B cell (primary cell): Measurements from ENCODE around the gene NEO1. TPM values are rescaled to one million over a fixed set of nuclear protein-coding genes. Genes with fewer than 3 reads are reported as not detected.

Experiments
- ATAC-seq: fragments of 200-7000 bp; cut with Tn5 transposase; one replicate; pipeline ENCODE4 v1.10.0; 2021; ENCODE audit warnings: low read depth, mild to moderate bottlenecking, moderate number of reproducible peaks, moderate library complexity
- CTCF ChIA-PET: fragments of 350-600 bp; sonication (Branson Sonifier 250); formaldehyde crosslinking; loops from one replicate; lab custom pipeline; 2021; ENCODE audit warnings: antibody characterized with exemption, inconsistent platforms; lab: Charles Lee
- POLR2A ChIA-PET: fragments of 350-600 bp; sonication (Branson Sonifier 250); formaldehyde crosslinking; loops from one replicate; lab custom pipeline; 2021; ENCODE audit warnings: antibody characterized with exemption; lab: Charles Lee
- DNase-seq: peaks from one replicate; pipeline ENCODE4 v3.0.0; 2013
- H2AFZ ChIP-seq: 2 replicates; pipeline ENCODE4 v1.6.1; 2012; ENCODE audit warnings: mild to moderate bottlenecking, low read depth, low read length; ENCODE audit not compliant: insufficient read depth, poor library complexity, severe bottlenecking
- H3K27ac ChIP-seq, 2 donors: 1 replicate in 1 of 2; 2 replicates in 1 of 2; pipeline ENCODE4 v1.5.1; 2012 to 2013; ENCODE audit warnings: low read length in 2 of 2, mild to moderate bottlenecking in 2 of 2, moderate library complexity in 1 of 2
- H3K27me3 ChIP-seq, 4 experiments: fragments of 200-600 bp in 1 of 4; sonication (generic) in 1 of 4; replicated peaks in 1 of 4; 1 replicate in 2 of 4; 2 replicates in 2 of 4; pipeline versions ENCODE4 v1.6.1 to v1.7.0; 2013 to 2016; ENCODE audit warnings: low read length in 3 of 4, mild to moderate bottlenecking in 2 of 4, mixed read lengths in 1 of 4, moderate library complexity in 1 of 4; ENCODE audit not compliant: insufficient read depth in 4 of 4, control insufficient read depth in 3 of 4; ENCODE audit errors: control extremely low read depth in 1 of 4
- H3K36me3 ChIP-seq, 2 experiments: replicated peaks in 1 of 2; 1 replicate in 1 of 2; 2 replicates in 1 of 2; pipeline versions ENCODE4 v1.6.1 to v1.7.1; 2013; ENCODE audit warnings: low read length in 1 of 2; ENCODE audit not compliant: insufficient read depth in 2 of 2, control insufficient read depth in 1 of 2; ENCODE audit errors: control extremely low read depth in 1 of 2, extremely low read depth in 1 of 2
- H3K4me1 ChIP-seq, 2 donors: fragments of 200-600 bp in 1 of 2; sonication (generic) in 1 of 2; 1 replicate in 1 of 2; 2 replicates in 1 of 2; pipeline versions ENCODE4 v1.5.1 to v1.6.1; 2013 to 2017; ENCODE audit warnings: low read length in 2 of 2; ENCODE audit not compliant: control insufficient read depth in 2 of 2, insufficient read depth in 2 of 2
- H3K4me2 ChIP-seq: replicated peaks from 2 replicates; pipeline ENCODE3; 2012; ENCODE audit warnings: mild to moderate bottlenecking, low read depth, low read length; ENCODE audit not compliant: poor library complexity, severe bottlenecking
- H3K4me3 ChIP-seq, 5 experiments: fragments of 200-600 bp in 1 of 5; sonication (generic) in 1 of 5; 1 replicate in 3 of 5; 2 replicates in 2 of 5; pipeline versions ENCODE4 v1.5.1 to v1.7.0; 2011 to 2016; ENCODE audit warnings: low read length in 4 of 5, mild to moderate bottlenecking in 4 of 5, low read depth in 2 of 5, control low read depth in 1 of 5, moderate library complexity in 1 of 5; ENCODE audit not compliant: insufficient read depth in 1 of 5; ENCODE audit errors: control extremely low read depth in 1 of 5, extremely low read depth in 1 of 5
- H3K79me2 ChIP-seq: fragments of 200-600 bp; sonication (generic); one replicate; pipeline ENCODE4 v1.6.0; 2016; ENCODE audit warnings: low read length; ENCODE audit not compliant: control insufficient read depth, insufficient read depth
- H3K9ac ChIP-seq: fragments of 200-600 bp; sonication (generic); 2 replicates; pipeline ENCODE4 v1.6.1; 2017; ENCODE audit warnings: mild to moderate bottlenecking, low read length, moderate library complexity
- H3K9me3 ChIP-seq, 3 donors: one replicate each; pipeline versions ENCODE4 v1.6.1 to v1.7.1; 2013; ENCODE audit warnings: low read length in 2 of 3; ENCODE audit not compliant: control insufficient read depth in 2 of 3, insufficient read depth in 1 of 3; ENCODE audit errors: control extremely low read depth in 1 of 3
- H4K20me1 ChIP-seq: 2 replicates; pipeline ENCODE4 v1.6.0; 2012; ENCODE audit warnings: mild to moderate bottlenecking, low read length; ENCODE audit not compliant: insufficient read depth, control insufficient read depth, poor library complexity, severe bottlenecking
- H3K27ac Mint-ChIP-seq: one replicate; pipeline ENCODE4 v1.8.0; 2021; ENCODE audit warnings: mixed read lengths
- H3K27me3 Mint-ChIP-seq: one replicate; pipeline ENCODE4 v1.8.0; 2021; ENCODE audit warnings: mixed read lengths
- H3K4me1 Mint-ChIP-seq: one replicate; pipeline ENCODE4 v1.8.0; 2021; ENCODE audit warnings: mixed read lengths
- H3K4me3 Mint-ChIP-seq: one replicate; pipeline ENCODE4 v1.8.0; 2021; ENCODE audit warnings: mixed read lengths
- H3K9me3 Mint-ChIP-seq: one replicate; pipeline ENCODE4 v1.8.0; 2022; ENCODE audit warnings: mixed read lengths; ENCODE audit not compliant: insufficient read depth
- EZH2 ChIP-seq: IDR thresholded peaks from 2 replicates; pipeline ENCODE4 v1.6.1; 2012; ENCODE audit warnings: borderline replicate concordance, low read depth, mild to moderate bottlenecking, moderate library complexity, low read length; ENCODE audit not compliant: insufficient read depth, poor library complexity, severe bottlenecking
- WGBS: methylation state at CpG from one replicate; pipeline ENCODE4 v1.1.5; 2013; ENCODE audit warnings: missing lambda C conversion rate; ENCODE audit not compliant: insufficient coverage; 5-methylcytosine and 5-hydroxymethylcytosine counted together
- intact Hi-C: fragments of 100-400 bp; cut with micrococcal nuclease; formaldehyde crosslinking; loops from one replicate; pipeline ENCODE4 v1.10.0; 2022
- polyA plus RNA-seq: library from polyadenylated mRNA; depleted of rRNA; stranded (reverse); fragments of >200 nt; gene quantifications from 2 replicates; pipeline ENCODE4 v1.2.3, GENCODE V29; 2012
- total RNA-seq, 2 donors: library from RNA; stranded (reverse); fragments of 120-200 nt in 1 of 2; gene quantifications; 1 replicate in 1 of 2; 2 replicates in 1 of 2; pipeline versions ENCODE4 v1.2.3 to v1.2.4, GENCODE V29; 2013 to 2022
- TF ChIP-seq, protein P1 (sequence below): fragments of 200-600 bp; IDR thresholded peaks from one replicate; pipeline ENCODE4 v1.8.0; 2022; ENCODE audit warnings: antibody characterized with exemption, mild to moderate bottlenecking

NEO1 gene
- total and polyA plus RNA-seq, 2 donors (not counting 1 experiment from before 2014, with no cell fraction given) = 1.3 to 3.9 TPM

DNA sequence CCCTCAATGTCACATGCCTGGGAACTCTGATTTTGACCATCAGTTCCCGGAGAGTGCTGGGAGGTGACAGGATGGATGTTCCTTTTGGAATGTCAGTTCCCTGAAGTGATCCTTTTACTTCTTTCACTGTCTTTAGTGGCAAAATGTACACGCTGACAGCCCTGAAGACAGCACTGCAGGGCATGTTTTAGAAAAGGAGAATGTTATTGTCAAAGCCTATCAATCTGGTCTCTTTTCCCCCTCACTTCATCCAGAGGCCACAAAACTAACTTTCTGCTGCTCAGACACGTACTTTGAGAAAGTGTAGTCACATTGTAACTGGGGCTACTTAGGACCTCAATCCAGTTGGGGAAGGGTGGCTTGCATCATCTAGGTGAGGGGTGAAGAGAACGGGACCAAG is 14.0 kb upstream of the NEO1 start:
- no peak overlapping the region for H3K4me3 Mint-ChIP-seq
- no peaks in the 10 kb centered on the region for H3K79me2 ChIP-seq
- no peaks in the 10 kb centered on the region for H3K4me1 Mint-ChIP-seq

DNA sequence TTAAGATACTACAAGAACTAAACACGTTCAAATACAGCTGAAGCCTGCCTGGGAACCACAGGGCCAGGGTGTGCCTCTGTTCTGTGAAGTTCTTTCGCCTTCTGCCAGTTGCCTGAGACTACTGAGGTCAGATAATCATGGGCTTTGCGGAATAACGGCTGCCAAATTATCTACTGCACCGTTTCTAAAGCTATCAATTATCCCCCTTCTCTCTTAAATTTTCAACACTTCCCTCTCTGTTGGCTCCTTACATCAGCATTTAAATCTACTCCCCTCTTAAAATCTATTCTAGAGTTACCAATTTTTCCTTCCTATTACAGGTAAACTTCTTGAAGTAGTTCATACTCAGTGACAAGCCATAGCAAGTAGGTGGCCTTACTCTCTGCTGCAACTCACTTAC is 6.2 kb upstream of the NEO1 start:
- POLR2A ChIA-PET = no interaction called here
- Histone ChIP-seq H3K79me2 (no peaks in the 10 kb centered on the region), H3K4me2 (no peak overlapping the region), H3K27me3 (peaks cover 0 to 16% (median 2%) of the 10 kb centered on the region in 4 experiments), H3K36me3 (no peaks in the 10 kb centered on the region), H3K9me3 (no peaks in the 10 kb centered on the region), H3K27ac (no peak overlapping the region), H3K9ac (no peak overlapping the region), H2AFZ (no peak overlapping the region), H3K4me1 (no peaks in the 10 kb centered on the region), H4K20me1 (no peaks in the 10 kb centered on the region), H3K4me3 (no peak overlapping the region)
- TF ChIP-seq EZH2 = no peak
- TF ChIP-seq, protein P1, sequence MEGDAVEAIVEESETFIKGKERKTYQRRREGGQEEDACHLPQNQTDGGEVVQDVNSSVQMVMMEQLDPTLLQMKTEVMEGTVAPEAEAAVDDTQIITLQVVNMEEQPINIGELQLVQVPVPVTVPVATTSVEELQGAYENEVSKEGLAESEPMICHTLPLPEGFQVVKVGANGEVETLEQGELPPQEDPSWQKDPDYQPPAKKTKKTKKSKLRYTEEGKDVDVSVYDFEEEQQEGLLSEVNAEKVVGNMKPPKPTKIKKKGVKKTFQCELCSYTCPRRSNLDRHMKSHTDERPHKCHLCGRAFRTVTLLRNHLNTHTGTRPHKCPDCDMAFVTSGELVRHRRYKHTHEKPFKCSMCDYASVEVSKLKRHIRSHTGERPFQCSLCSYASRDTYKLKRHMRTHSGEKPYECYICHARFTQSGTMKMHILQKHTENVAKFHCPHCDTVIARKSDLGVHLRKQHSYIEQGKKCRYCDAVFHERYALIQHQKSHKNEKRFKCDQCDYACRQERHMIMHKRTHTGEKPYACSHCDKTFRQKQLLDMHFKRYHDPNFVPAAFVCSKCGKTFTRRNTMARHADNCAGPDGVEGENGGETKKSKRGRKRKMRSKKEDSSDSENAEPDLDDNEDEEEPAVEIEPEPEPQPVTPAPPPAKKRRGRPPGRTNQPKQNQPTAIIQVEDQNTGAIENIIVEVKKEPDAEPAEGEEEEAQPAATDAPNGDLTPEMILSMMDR = no peak
- WGBS = 64% methylated on average over 5 of the region's 5 CpGs
- Mint-ChIP-seq H3K27ac (no peak overlapping the region), H3K27me3 (peaks cover 32% of the 10 kb centered on the region), H3K4me1 (no peaks in the 10 kb centered on the region), H3K4me3 (no peak overlapping the region), H3K9me3 (no peaks in the 10 kb centered on the region)
- no peak for ATAC-seq
- no peak for DNase-seq
- CTCF ChIA-PET = no interaction called here
- intact Hi-C loops = no loop called here

More for the DNA sequence above, 14.0 kb upstream of the NEO1 start:
- Histone ChIP-seq H4K20me1 (no peaks in the 10 kb centered on the region), H3K4me1 (no peaks in the 10 kb centered on the region), H2AFZ (no peak overlapping the region), H3K9ac (no peak overlapping the region), H3K4me2 (no peak overlapping the region), H3K4me3 (no peak overlapping the region), H3K27me3 (peaks cover 0 to 3% (median 2%) of the 10 kb centered on the region in 4 experiments), H3K27ac (no peak overlapping the region), H3K36me3 (no peaks in the 10 kb centered on the region), H3K9me3 (no peaks in the 10 kb centered on the region)
- CTCF ChIA-PET = interaction anchor here (1.4 kb wide), 1 partner anchor 316 kb away, joined by 3 read pairs; no protein-coding TSS in a partner anchor
- intact Hi-C loops = no loop called here
- Mint-ChIP-seq H3K27ac (no peak overlapping the region), H3K27me3 (peaks cover 17% of the 10 kb centered on the region), H3K9me3 (no peaks in the 10 kb centered on the region)
- POLR2A ChIA-PET = no interaction called here
- ATAC-seq = no peak
- no peak for TF ChIP-seq EZH2
- TF ChIP-seq, protein P1 = no peak
- WGBS = 70% methylated on average over 1 of the region's 4 CpGs
- no peak for DNase-seq
